Measurements from ENCODE around the gene PLAAT4. TPM values are rescaled to one million over a fixed set of nuclear protein-coding genes. Genes with fewer than 3 reads are reported as not detected.
A peak's percentile ranks its signal among the peaks of the same experiment; 100 is the strongest.

Gene PLAAT4
- total RNA-seq, 2 experiments from 2014 or later: 16.1 to 16.6 TPM

GRCh38 chr11:63583357-63583677 is 46.7 kb downstream of the PLAAT4 start:
- no peak for DNase-seq
- peaks cover 26% of the 10 kb centered on the region for H3K9me3 Mint-ChIP-seq
- peaks cover 5% of the 10 kb centered on the region for H3K36me3 Mint-ChIP-seq (ENCODE audit: low read depth)
- H3K27ac Mint-ChIP-seq: no peak overlapping the region
- no peak overlapping the region for H3K4me3 Mint-ChIP-seq
- H3K27me3 Mint-ChIP-seq (ENCODE audit: low read depth): no peaks in the 10 kb centered on the region
- H3K4me1 Mint-ChIP-seq (ENCODE audit: low read depth): peaks cover 12% of the 10 kb centered on the region
- intact Hi-C loops (cut with micrococcal nuclease): loop anchor here (2.0 kb wide), 1 partner anchor 17 kb away; no protein-coding TSS in a partner anchor
- CTCF ChIA-PET: no interaction called here

GRCh38 chr11:63586451-63587166 is 50.0 kb downstream of the PLAAT4 start:
- H3K4me1 Mint-ChIP-seq (ENCODE audit: low read depth): peaks cover 12% of the 10 kb centered on the region
- H3K36me3 Mint-ChIP-seq (ENCODE audit: low read depth): peaks cover 2% of the 10 kb centered on the region
- H3K27me3 Mint-ChIP-seq (ENCODE audit: low read depth): no peaks in the 10 kb centered on the region
- CTCF ChIA-PET: no interaction called here
- DNase-seq: no peak
- H3K4me3 Mint-ChIP-seq: no peak overlapping the region
- intact Hi-C loops (cut with micrococcal nuclease): no loop called here
- peaks cover 7% of the 10 kb centered on the region for H3K9me3 Mint-ChIP-seq
- no peak overlapping the region for H3K27ac Mint-ChIP-seq

DNA sequence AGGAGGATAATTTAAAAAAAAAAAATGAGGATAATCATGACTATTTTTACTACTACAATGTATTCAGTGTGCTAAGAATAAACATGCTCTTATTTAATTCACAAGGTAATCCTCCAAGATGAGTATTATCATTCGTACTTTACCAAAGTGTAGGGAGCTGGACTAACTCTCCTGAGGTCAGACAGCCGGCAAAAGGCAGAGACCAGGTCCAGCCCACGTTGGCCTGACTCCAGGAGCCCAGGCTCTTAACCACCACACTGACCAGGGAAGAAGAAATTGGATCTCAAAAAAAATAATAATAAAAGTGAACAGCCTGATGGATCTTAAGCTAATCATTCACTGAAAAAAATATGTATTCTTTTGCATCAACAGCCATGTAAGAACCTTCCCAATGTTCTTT is 52.4 kb downstream of the PLAAT4 start:
- DNase-seq: no peak
- Mint-ChIP-seq H3K4me3 (no peak overlapping the region), H3K27ac (no peak overlapping the region), H3K9me3 (no peaks in the 10 kb centered on the region), H3K4me1 (ENCODE audit: low read depth) (no peaks in the 10 kb centered on the region), H3K36me3 (ENCODE audit: low read depth) (peaks cover 2% of the 10 kb centered on the region), H3K27me3 (ENCODE audit: low read depth) (no peaks in the 10 kb centered on the region)
- CTCF ChIA-PET: no interaction called here
- intact Hi-C loops (cut with micrococcal nuclease): no loop called here

DNA sequence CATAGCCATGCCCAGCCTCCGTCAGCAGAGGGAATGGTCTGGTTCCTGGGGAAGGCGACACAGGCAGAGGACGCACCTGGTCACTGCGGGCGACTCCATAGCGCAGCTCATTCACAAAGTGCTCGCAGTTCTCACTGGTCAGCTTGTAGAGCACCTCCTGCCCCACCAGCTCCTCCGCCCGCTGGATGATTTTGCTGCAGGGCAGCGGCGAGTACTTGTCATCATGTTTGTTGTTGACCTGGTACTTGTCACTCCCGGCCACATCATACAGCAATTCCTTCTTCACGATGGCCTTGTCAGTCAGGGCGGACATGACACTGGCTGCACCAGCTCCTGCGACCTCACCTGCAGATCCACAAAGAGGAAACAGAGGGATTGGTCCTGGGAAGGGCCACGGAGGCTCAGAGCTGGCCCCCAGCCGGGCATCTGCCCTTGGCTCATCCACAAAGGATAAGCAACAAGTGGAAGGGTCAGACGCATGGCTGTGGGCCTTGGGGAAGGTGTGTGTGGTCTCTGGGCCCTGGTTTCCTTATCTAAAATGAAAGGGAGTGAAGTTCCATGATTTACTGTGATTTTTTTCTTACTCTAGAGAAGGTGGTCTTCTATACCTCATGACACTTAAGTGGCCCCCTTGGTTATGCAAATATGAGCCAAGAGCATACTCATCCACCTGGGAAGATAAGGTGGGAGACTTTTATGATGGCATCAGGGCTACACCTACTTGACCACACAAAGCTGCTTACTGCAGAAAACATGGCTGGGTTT is 53.6 kb downstream of the PLAAT4 start:
- H3K4me1 Mint-ChIP-seq (ENCODE audit: low read depth): no peaks in the 10 kb centered on the region
- H3K27me3 Mint-ChIP-seq (ENCODE audit: low read depth): no peaks in the 10 kb centered on the region
- no peak for DNase-seq
- CTCF ChIA-PET: interaction anchor here (0.5 kb wide), 1 partner anchor 362 kb away, joined by 3 read pairs; no protein-coding TSS in a partner anchor
- H3K36me3 Mint-ChIP-seq (ENCODE audit: low read depth): peaks cover 2% of the 10 kb centered on the region
- no peak overlapping the region for H3K4me3 Mint-ChIP-seq
- intact Hi-C loops (cut with micrococcal nuclease): no loop called here
- no peaks in the 10 kb centered on the region for H3K9me3 Mint-ChIP-seq
- no peak overlapping the region for H3K27ac Mint-ChIP-seq

DNA sequence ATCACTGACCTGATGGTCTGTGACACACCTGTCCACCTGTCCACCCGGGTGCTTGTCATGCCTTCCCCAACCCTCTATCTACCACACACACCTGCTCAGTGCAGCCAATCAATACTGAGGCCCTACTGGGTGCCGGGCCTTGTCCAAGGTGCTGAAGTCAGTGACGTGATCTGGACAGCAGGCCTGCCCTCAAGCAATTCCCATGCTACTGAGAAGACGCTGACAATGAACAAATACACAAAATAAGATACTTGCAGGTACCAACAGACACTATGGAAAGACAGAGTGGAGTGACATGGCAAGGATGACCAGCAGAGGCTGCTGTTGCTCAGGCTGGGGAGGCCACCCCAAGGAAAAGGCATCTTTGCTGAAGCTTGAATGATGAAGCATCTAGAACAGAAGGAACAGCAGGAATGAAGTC is 56.4 kb downstream of the PLAAT4 start:
- CTCF ChIA-PET: interaction anchor here (0.7 kb wide), 1 partner anchor 60 kb away, joined by 3 read pairs; no protein-coding TSS in a partner anchor
- Mint-ChIP-seq H3K27me3 (ENCODE audit: low read depth) (no peaks in the 10 kb centered on the region), H3K36me3 (ENCODE audit: low read depth) (peaks cover 2% of the 10 kb centered on the region), H3K27ac (no peak overlapping the region), H3K4me3 (no peak overlapping the region), H3K4me1 (ENCODE audit: low read depth) (no peaks in the 10 kb centered on the region), H3K9me3 (no peaks in the 10 kb centered on the region)
- peak; percentile 16 for DNase-seq
- intact Hi-C loops (cut with micrococcal nuclease): no loop called here

DNA sequence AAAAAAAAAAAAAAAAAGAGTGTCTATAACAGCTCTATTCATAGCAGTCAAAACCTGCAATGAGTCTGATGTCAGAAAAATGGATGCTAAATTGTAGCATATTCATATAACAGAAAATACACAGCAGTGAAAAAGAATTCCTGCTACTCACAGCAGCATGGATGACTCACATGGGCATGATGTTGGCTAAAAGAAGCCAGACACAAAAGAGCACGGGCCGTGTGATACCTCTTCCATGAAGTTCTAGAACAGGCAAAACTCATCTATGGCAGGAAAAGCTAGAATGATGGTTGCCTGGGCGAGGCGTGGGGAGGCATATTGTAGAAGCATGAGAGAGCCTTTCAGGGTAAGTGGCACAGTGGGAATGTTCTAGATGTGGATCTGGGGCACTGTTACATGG is 58.7 kb downstream of the PLAAT4 start:
- CTCF ChIA-PET: interaction anchor here (0.8 kb wide), 1 partner anchor 143 kb away, joined by 6 read pairs; no protein-coding TSS in a partner anchor
- Mint-ChIP-seq H3K9me3 (no peaks in the 10 kb centered on the region), H3K4me1 (ENCODE audit: low read depth) (no peaks in the 10 kb centered on the region), H3K27me3 (ENCODE audit: low read depth) (no peaks in the 10 kb centered on the region), H3K4me3 (no peak overlapping the region), H3K27ac (no peak overlapping the region), H3K36me3 (ENCODE audit: low read depth) (no peaks in the 10 kb centered on the region)
- no peak for DNase-seq
- intact Hi-C loops (cut with micrococcal nuclease): no loop called here

Other genes with a start within 250 kb of the PLAAT4 start
- not detected for gene SLC22A9, start 167.0 kb upstream of the PLAAT4 start, total RNA-seq
- not detected for gene PLAAT5, start 45.6 kb upstream of the PLAAT4 start, total RNA-seq
- gene LGALS12, start 30.7 kb upstream of the PLAAT4 start, total RNA-seq: not detected
- gene PLAAT2, start 26.6 kb downstream of the PLAAT4 start, total RNA-seq: not detected
- gene PLAAT3, start 77.6 kb downstream of the PLAAT4 start, total RNA-seq: 1 to 10 TPM; 3.5 to 3.7 TPM
- 10 to 100 TPM; 19.5 to 21.0 TPM for gene ATL3, start 134.6 kb downstream of the PLAAT4 start, total RNA-seq
- gene RTN3, start 144.7 kb downstream of the PLAAT4 start, total RNA-seq: 10 to 100 TPM; 46.7 to 47.6 TPM
- gene ZFTA, start 232.0 kb downstream of the PLAAT4 start, total RNA-seq: under 1 TPM; 0.91 TPM